AG04450 (cell line): ENCODE measurements around the gene FNDC3B. TPM values are rescaled to one million over a fixed set of nuclear protein-coding genes. Genes with fewer than 3 reads are reported as not detected.
A peak's percentile ranks its signal among the peaks of the same experiment; 100 is the strongest.

Experiments used
- CTCF ChIA-PET: fragments of 300-600, 350-600 bp; formaldehyde crosslinking; extraction: SDS; loops from one replicate; lab custom pipeline; 2022; ENCODE audit warnings: antibody characterized with exemption, inconsistent platforms; lab: Charles Lee
- POLR2A ChIA-PET: fragments of 350-600 bp; formaldehyde crosslinking; extraction: SDS; loops from one replicate; lab custom pipeline; 2021; ENCODE audit warnings: antibody characterized with exemption, inconsistent platforms; lab: Yijun Ruan, JAX
- DNase-seq: peaks from one replicate; pipeline ENCODE4 v3.0.0-alpha.2; 2011; ENCODE audit warnings: low read depth, low spot score
- H3K27ac ChIP-seq: one replicate; pipeline ENCODE4 v1.5.1; 2012; ENCODE audit warnings: low read depth, low read length, control low read depth
- H3K27me3 ChIP-seq: one replicate; pipeline ENCODE4 v1.6.0; 2012; ENCODE audit warnings: low read length; ENCODE audit not compliant: control insufficient read depth, insufficient read depth
- H3K4me3 ChIP-seq: 2 replicates; pipeline ENCODE4 v1.5.1; 2011; ENCODE audit warnings: mild to moderate bottlenecking, low read depth, low read length, control low read depth
- H3K9me3 ChIP-seq: 2 replicates; pipeline ENCODE4 v1.5.1; 2012; ENCODE audit warnings: low read length; ENCODE audit not compliant: control insufficient read depth, insufficient read depth
- polyA plus RNA-seq: library from polyadenylated mRNA; depleted of rRNA; stranded (reverse); fragments of >200 nt; gene quantifications from 2 replicates; pipeline ENCODE4 v1.2.3, GENCODE V29; 2011
- TF ChIP-seq, protein P1 (sequence below): IDR thresholded peaks from 2 replicates; pipeline ENCODE4 v1.5.1; 2011; ENCODE audit warnings: low read depth, low read length, control low read depth, inconsistent platforms

FNDC3B gene
- polyA plus RNA-seq, 1 experiment: 39.5 TPM

DNA sequence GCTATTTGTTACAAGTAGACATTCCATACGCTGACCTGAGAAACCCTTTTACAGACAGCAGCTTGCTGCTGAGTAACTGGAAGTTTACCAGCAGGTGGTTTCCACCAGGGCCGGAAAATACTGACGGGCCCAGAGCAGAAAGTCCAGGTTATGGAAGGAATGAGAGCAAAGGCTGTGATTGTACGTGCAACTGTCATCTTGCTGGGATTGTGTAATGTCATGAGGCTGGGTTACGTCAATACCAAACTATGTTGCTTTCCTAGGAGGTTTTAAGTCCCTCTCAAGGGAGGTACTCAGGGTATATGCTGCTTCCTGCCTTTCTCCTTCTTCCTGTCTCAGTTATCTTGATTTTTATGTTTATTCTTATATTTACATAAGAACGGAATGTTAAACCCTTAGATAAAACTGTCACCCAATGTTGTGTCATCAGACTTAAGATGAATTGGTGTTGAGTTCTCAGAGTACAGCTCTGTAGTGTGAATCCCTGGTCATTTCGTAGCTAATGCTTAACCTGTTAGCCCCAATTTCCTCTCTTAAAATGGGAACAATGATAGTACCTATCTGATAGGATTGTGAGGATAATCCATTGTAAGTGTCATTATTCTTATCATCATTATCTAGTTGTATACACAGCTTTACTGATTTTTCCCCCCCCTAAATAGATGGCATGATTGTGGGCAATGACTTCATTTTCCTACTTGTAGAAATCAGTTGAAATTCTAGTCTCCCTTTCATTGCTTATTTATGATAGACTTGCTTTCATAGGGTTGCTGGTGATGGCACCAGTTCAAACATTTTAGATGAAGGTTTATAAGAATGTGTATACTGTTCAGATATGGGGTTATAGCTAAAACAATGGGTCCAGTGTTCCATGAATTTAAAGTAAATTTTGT, 101.4 kb downstream of the FNDC3B start:
- peak; percentile 86 for DNase-seq
- POLR2A ChIA-PET: interaction anchor here (0.5 to 1.3 kb wide), 7 partner anchors 11 to 175 kb away, joined by 3 to 6 read pairs (median 3); partner anchors contain the start of gene FNDC3B
- Histone ChIP-seq H3K9me3 (peaks cover 5% of the 10 kb centered on the region; the same call in 1 of the 2 replicates), H3K27ac (peak overlapping the region; percentile 81), H3K27me3 (no peaks in the 10 kb centered on the region), H3K4me3 (no peak overlapping the region)
- TF ChIP-seq, protein P1, sequence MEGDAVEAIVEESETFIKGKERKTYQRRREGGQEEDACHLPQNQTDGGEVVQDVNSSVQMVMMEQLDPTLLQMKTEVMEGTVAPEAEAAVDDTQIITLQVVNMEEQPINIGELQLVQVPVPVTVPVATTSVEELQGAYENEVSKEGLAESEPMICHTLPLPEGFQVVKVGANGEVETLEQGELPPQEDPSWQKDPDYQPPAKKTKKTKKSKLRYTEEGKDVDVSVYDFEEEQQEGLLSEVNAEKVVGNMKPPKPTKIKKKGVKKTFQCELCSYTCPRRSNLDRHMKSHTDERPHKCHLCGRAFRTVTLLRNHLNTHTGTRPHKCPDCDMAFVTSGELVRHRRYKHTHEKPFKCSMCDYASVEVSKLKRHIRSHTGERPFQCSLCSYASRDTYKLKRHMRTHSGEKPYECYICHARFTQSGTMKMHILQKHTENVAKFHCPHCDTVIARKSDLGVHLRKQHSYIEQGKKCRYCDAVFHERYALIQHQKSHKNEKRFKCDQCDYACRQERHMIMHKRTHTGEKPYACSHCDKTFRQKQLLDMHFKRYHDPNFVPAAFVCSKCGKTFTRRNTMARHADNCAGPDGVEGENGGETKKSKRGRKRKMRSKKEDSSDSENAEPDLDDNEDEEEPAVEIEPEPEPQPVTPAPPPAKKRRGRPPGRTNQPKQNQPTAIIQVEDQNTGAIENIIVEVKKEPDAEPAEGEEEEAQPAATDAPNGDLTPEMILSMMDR: no peak
- CTCF ChIA-PET: interaction anchor here (1.1 to 2.7 kb wide), 4 partner anchors 99 to 304 kb away, joined by 3 to 15 read pairs (median 3); no protein-coding TSS in a partner anchor

GRCh38 chr3:172142051-172142863, 102.9 kb downstream of the FNDC3B start:
- H3K9me3 ChIP-seq: peaks cover 5% of the 10 kb centered on the region; the same call in 1 of the 2 replicates
- DNase-seq: peak; percentile 37
- H3K4me3 ChIP-seq: no peak overlapping the region
- CTCF ChIA-PET: interaction anchor here (0.9 kb wide), 1 partner anchor 25 kb away, joined by 3 read pairs; no protein-coding TSS in a partner anchor
- POLR2A ChIA-PET: interaction anchor here (1.3 kb wide), 1 partner anchor 13 kb away, joined by 3 read pairs; no protein-coding TSS in a partner anchor
- H3K27ac ChIP-seq: peak overlapping the region; percentile 66
- TF ChIP-seq, protein P1: no peak
- no peaks in the 10 kb centered on the region for H3K27me3 ChIP-seq

GRCh38 chr3:172142864-172143451, 103.6 kb downstream of the FNDC3B start:
- ChIA-PET POLR2A (interaction anchor here (1.3 kb wide), 1 partner anchor 14 kb away, joined by 3 read pairs; no protein-coding TSS in a partner anchor), CTCF (no interaction called here)
- Histone ChIP-seq H3K9me3 (peaks cover 5% of the 10 kb centered on the region; the same call in 1 of the 2 replicates), H3K27me3 (no peaks in the 10 kb centered on the region), H3K4me3 (no peak overlapping the region), H3K27ac (peak overlapping the region; percentile 66)
- no peak for DNase-seq
- TF ChIP-seq, protein P1: no peak

DNA sequence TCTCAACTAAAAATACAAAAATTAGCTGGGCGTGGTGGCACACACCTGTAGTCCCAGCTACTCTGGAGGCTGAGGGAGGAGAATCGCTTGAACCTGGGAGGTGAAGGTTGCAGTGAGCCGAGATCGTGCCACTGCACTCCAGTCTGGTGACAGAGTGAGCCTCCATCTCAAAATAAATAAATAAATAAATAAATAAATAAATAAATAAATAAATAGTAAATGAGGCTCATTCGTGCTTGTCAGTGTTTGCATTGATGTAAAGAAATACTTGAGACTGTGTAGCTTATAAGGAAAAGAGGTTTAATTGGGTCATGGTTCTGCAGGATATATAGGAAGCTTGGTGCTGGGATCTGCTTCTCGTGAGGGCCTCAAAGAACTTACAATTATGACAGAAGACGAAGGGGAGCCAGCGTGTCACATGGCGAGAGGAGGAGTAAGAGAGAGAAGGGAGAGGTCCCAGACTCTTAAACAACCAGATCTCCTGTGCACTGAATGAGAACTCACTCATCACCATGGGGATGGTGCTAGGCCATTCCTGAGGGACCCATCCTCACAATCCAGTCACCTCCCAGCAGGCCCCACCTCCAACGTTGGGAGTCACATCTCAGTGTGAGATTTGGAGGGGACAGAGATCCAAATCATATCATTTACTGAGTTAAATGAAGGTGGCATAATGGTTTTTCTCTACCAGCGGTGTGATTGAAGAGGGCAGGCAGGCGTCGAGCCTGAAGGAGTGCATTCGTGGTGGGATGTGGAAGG, 104.5 kb downstream of the FNDC3B start:
- Histone ChIP-seq H3K4me3 (no peak overlapping the region), H3K9me3 (peaks cover 5% of the 10 kb centered on the region; the same call in 1 of the 2 replicates), H3K27me3 (no peaks in the 10 kb centered on the region), H3K27ac (no peak overlapping the region)
- TF ChIP-seq, protein P1: no peak
- ChIA-PET CTCF (no interaction called here), POLR2A (no interaction called here)
- no peak for DNase-seq
